HepG2 (cell line): ENCODE measurements around the gene CDC6. TPM values are rescaled to one million over a fixed set of nuclear protein-coding genes. Genes with fewer than 3 reads are reported as not detected.
A peak's percentile ranks its signal among the peaks of the same experiment; 100 is the strongest.

Experiments
- ATAC-seq: fragments of 200-7000 bp; cut with Tn5 transposase; 3 replicates; pipeline ENCODE4 v1.9.1; 2020; ENCODE audit warnings: mild to moderate bottlenecking, moderate library complexity
- BruUV-seq: library from RNA; stranded (reverse); fragments of 400-500 nt; replicated peaks from 2 replicates; lab custom pipeline; 2021; lab: Mats Ljungman, UMichigan
- CTCF ChIA-PET: fragments of 300-600 bp; formaldehyde crosslinking; extraction: SDS; loops from one replicate; lab custom pipeline; 2021; ENCODE audit warnings: low total read pairs, inconsistent platforms, low intra/inter-chr PET ratio; lab: Yijun Ruan, JAX
- POLR2A ChIA-PET: fragments of 350-600 bp; sonication (Branson Sonifier 250); formaldehyde crosslinking; loops from one replicate; lab custom pipeline; 2020; ENCODE audit warnings: antibody characterized with exemption, inconsistent platforms; lab: Yijun Ruan, JAX
- DNase-seq: peaks from one replicate; pipeline ENCODE4 v3.0.0-alpha.2; 2015; ENCODE audit warnings: low spot score
- FAIRE-seq: peaks from 3 replicates; lab custom pipeline; 2011; peaks lifted over from hg19 to GRCh38; lab: Jason Lieb, UNC
- H2AFZ ChIP-seq: one replicate; pipeline ENCODE4 v1.6.1; 2011; ENCODE audit warnings: low read length, inconsistent platforms
- H3K27ac ChIP-seq: fragments of 300-600 bp; 3 replicates; pipeline ENCODE4 v1.8.0; 2011; ENCODE audit warnings: mixed run types, mild to moderate bottlenecking, mixed read lengths, low read length, inconsistent platforms; ENCODE audit not compliant: insufficient read depth; ENCODE audit errors: extremely low read length
- H3K27me3 ChIP-seq, 2 experiments: fragments of 200-600 bp in 1 of 2; 2 replicates in 1 of 2; 3 replicates in 1 of 2; pipeline versions ENCODE4 v1.6.0 to v1.8.0; 2011; ENCODE audit warnings: low read length in 2 of 2, mild to moderate bottlenecking in 2 of 2, moderate library complexity in 2 of 2, inconsistent platforms in 1 of 2; ENCODE audit not compliant: insufficient read depth in 2 of 2, control insufficient read depth in 1 of 2
- H3K36me3 ChIP-seq, 2 experiments: fragments of 200-600 bp in 1 of 2; replicated peaks in 1 of 2; 2 replicates in 1 of 2; 3 replicates in 1 of 2; pipeline versions ENCODE4 v1.5.1 to v1.8.0; 2011; ENCODE audit warnings: low read length in 2 of 2, inconsistent platforms in 1 of 2; ENCODE audit not compliant: insufficient read depth in 2 of 2, control insufficient read depth in 1 of 2
- H3K4me1 ChIP-seq: 2 replicates; pipeline ENCODE4 v1.5.1; 2012; ENCODE audit warnings: low read length, inconsistent platforms; ENCODE audit not compliant: insufficient read depth
- H3K4me2 ChIP-seq: 2 replicates; pipeline ENCODE4 v1.6.0; 2011; ENCODE audit warnings: low read depth, low read length, inconsistent platforms
- H3K4me3 ChIP-seq, 3 experiments: fragments of 200-600 bp in 1 of 3; sonication (generic), shearing (Covaris generic) in 1 of 3; replicated peaks in 1 of 3; 2 replicates each; pipeline ENCODE4 v1.5.1; 2011 to 2016; ENCODE audit warnings: low read length in 3 of 3, inconsistent platforms in 2 of 3, low read depth in 2 of 3, mild to moderate bottlenecking in 2 of 3, control low read depth in 1 of 3, mixed read lengths in 1 of 3; ENCODE audit not compliant: insufficient read depth in 1 of 3
- H3K79me2 ChIP-seq: one replicate; pipeline ENCODE4 v1.6.1; 2011; ENCODE audit warnings: low read length, inconsistent platforms; ENCODE audit not compliant: insufficient read depth
- H3K9ac ChIP-seq: 2 replicates; pipeline ENCODE4 v1.6.0; 2011; ENCODE audit warnings: mild to moderate bottlenecking, low read depth, low read length, inconsistent platforms; ENCODE audit not compliant: insufficient read depth
- H3K9me3 ChIP-seq: 2 replicates; pipeline ENCODE4 v1.5.1; 2012; ENCODE audit warnings: mild to moderate bottlenecking, low read length
- H4K20me1 ChIP-seq: 2 replicates; pipeline ENCODE4 v1.6.0; 2011; ENCODE audit warnings: inconsistent platforms, mild to moderate bottlenecking, low read length, moderate library complexity; ENCODE audit not compliant: insufficient read depth
- HOXA9 ChIP-seq: sonication (generic); formaldehyde crosslinking; IDR thresholded peaks from 2 replicates; pipeline ENCODE4 v1.8.1; 2022; ENCODE audit warnings: missing genetic modification reagents, mild to moderate bottlenecking, moderate library complexity, borderline replicate concordance
- MTA1 ChIP-seq: sonication (generic); formaldehyde crosslinking; IDR thresholded peaks from 2 replicates; pipeline ENCODE4 v1.4.0; 2020; ENCODE audit warnings: missing genetic modification reagents, mild to moderate bottlenecking, borderline replicate concordance
- NFE2L1 ChIP-seq: sonication (generic); formaldehyde crosslinking; IDR thresholded peaks from 2 replicates; pipeline ENCODE4 v1.4.0; 2020; ENCODE audit warnings: missing genetic modification reagents, mild to moderate bottlenecking, borderline replicate concordance
- NR1H2 ChIP-seq: sonication (generic); formaldehyde crosslinking; IDR thresholded peaks from 2 replicates; pipeline ENCODE4 v1.8.1; 2022; ENCODE audit warnings: low read depth, missing genetic modification reagents, borderline replicate concordance
- NR2F2 ChIP-seq: IDR thresholded peaks from 2 replicates; pipeline ENCODE4 v1.6.1; 2012; ENCODE audit warnings: low read depth, inconsistent platforms, borderline replicate concordance
- RXRB ChIP-seq: IDR thresholded peaks from 2 replicates; pipeline ENCODE4 v1.6.1; 2016; ENCODE audit warnings: borderline replicate concordance, missing genetic modification reagents, missing compliant biosample characterization
- SAP130 ChIP-seq: IDR thresholded peaks from 2 replicates; pipeline ENCODE4 v1.6.1; 2016; ENCODE audit warnings: low read depth
- TOPORS ChIP-seq: sonication (generic); formaldehyde crosslinking; IDR thresholded peaks from 2 replicates; pipeline ENCODE4 v1.8.0; 2023; ENCODE audit warnings: mild to moderate bottlenecking, missing genetic modification reagents
- ZFP36 ChIP-seq: fragments of 150-350 bp; IDR thresholded peaks from 2 replicates; pipeline ENCODE4 v1.6.1; 2018; ENCODE audit warnings: borderline replicate concordance, low read length, low read depth; ENCODE audit not compliant: partially characterized antibody
- ZMYM3 ChIP-seq: sonication (generic); formaldehyde crosslinking; IDR thresholded peaks from 2 replicates; pipeline ENCODE4 v1.5.1; 2020; ENCODE audit warnings: mild to moderate bottlenecking, missing genetic modification reagents
- ZNF20 ChIP-seq: sonication (generic); formaldehyde crosslinking; IDR thresholded peaks from 2 replicates; pipeline ENCODE4 v1.4.0; 2020; ENCODE audit warnings: mild to moderate bottlenecking, moderate library complexity, missing genetic modification reagents
- ZNF572 ChIP-seq: sonication (generic); formaldehyde crosslinking; IDR thresholded peaks from 2 replicates; pipeline ENCODE4 v1.5.1; 2020; ENCODE audit warnings: mild to moderate bottlenecking, missing genetic modification reagents
- ZNF597 ChIP-seq: sonication (generic); formaldehyde crosslinking; IDR thresholded peaks from 2 replicates; pipeline ENCODE4 v1.5.0; 2020; ENCODE audit warnings: missing genetic modification reagents
- ZNF839 ChIP-seq: sonication (generic); formaldehyde crosslinking; IDR thresholded peaks from 2 replicates; pipeline ENCODE4 v1.4.0; 2020; ENCODE audit warnings: missing genetic modification reagents, mild to moderate bottlenecking, borderline replicate concordance
- ZNF878 ChIP-seq: sonication (generic); formaldehyde crosslinking; IDR thresholded peaks from 2 replicates; pipeline ENCODE4 v1.8.1; 2023; ENCODE audit warnings: mild to moderate bottlenecking, missing genetic modification reagents, moderate library complexity
- WGBS: methylation state at CpG from one replicate; pipeline ENCODE4 v1.1.6; 2017; ENCODE audit warnings: low lambda C conversion rate; 5-methylcytosine and 5-hydroxymethylcytosine counted together
- in situ Hi-C: cut with HindIII; loops from 2 replicates; pipeline ENCODE4 v1.10.0; 2017; ENCODE audit warnings: low pct_unique_long_range_greater_than_20kb; ENCODE audit not compliant: extremely low pct_ligation_motif_present
- intact Hi-C: fragments of 100-400 bp; cut with micrococcal nuclease; formaldehyde crosslinking; loops from one replicate; pipeline ENCODE4 v1.10.0; 2022; ENCODE audit not compliant: unreplicated experiment
- polyA plus RNA-seq, 8 experiments: library from polyadenylated mRNA; depleted of rRNA in 3 of 8; stranded (reverse) in 7 of 8; unstranded in 1 of 8; fragments of >200 nt; fragmentation: Illumina TruSeq in 4 of 8; extraction: Trizol in 4 of 8; gene quantifications; 2 replicates each; pipeline versions ENCODE4 v1.2.1 to v1.2.3, GENCODE V29; 2011 to 2016; ENCODE audit warnings: low read depth in 4 of 8, missing spikeins in 1 of 8, mixed read lengths in 1 of 8; ENCODE audit not compliant: insufficient read depth in 1 of 8
- total RNA-seq, 5 experiments: library from RNA; depleted of rRNA; stranded (reverse); fragments of >200 nt; fragmentation: Illumina TruSeq; extraction: Trizol; gene quantifications; 2 replicates each; pipeline ENCODE4 v1.2.3, GENCODE V29; 2016; ENCODE audit warnings: low read depth in 1 of 5
- TF ChIP-seq, protein P1 (sequence below): sonication (generic); formaldehyde crosslinking; IDR thresholded peaks from 2 replicates; pipeline ENCODE4 v1.5.0; 2020; ENCODE audit warnings: mild to moderate bottlenecking, missing genetic modification reagents, borderline replicate concordance
- TF ChIP-seq, protein P2 (sequence below): sonication (generic); formaldehyde crosslinking; IDR thresholded peaks from 2 replicates; pipeline ENCODE4 v1.5.1; 2020; ENCODE audit warnings: missing genetic modification reagents, mild to moderate bottlenecking, borderline replicate concordance

CDC6 gene
- total and polyA plus RNA-seq, 2 of the 13 experiments (the other 11 are each of a cell fraction or from before 2014, with no cell fraction given), result 17.4 to 114 TPM

DNA sequence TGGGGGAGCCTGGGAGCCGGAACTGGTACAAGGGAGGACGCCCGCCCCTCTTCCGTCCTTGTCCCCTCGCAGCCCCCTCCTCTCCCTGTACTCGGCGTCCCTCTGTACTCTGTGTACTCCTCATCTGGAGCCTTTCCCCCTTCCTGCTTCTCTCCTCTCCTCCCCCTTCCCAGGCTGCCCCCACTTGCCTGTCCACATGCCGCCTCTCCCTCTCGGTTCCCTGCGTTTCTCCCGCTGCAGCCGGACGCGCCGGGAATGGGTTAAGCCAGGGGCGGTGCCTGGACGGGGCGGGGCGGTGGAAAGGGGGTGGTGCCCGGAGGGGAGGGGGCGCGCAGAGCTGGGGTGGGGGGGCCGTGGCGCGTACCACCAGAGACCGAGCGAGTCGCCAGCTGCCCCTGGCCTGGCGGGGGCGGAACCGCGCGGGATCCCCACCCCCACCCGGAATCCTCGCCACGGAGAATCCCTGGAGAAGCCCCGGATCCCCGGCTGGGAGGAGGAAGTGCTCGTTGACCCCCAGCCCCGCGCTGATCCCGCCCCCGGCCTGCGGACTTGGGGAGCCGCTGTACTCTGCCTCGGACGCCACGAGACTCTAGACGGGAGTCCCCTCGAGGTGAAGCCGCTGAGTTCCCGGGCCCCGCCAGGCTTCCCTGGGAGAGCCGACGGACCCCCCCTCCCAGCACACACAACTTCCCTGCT lies 54.3 kb downstream of the CDC6 start:
- ChIA-PET POLR2A (interaction anchor here (0.6 to 6.6 kb wide), 6 partner anchors 10 to 32 kb away, joined by 3 to 48 read pairs (median 14); partner anchors contain the start of gene RARA), CTCF (interaction anchor here (1.1 kb wide), 1 partner anchor 39 kb away, joined by 4 read pairs; no protein-coding TSS in a partner anchor)
- intact Hi-C loops (no loop called here), in situ Hi-C loops (no loop called here)
- Histone ChIP-seq H3K9ac (peak overlapping the region; percentile 76), H3K4me3 (peak overlapping the region; percentile 79 to 88 (median 84)), H3K79me2 (peaks cover 29% of the 10 kb centered on the region), H4K20me1 (peaks cover 16% of the 10 kb centered on the region), H3K9me3 (no peaks in the 10 kb centered on the region), H2AFZ (no peak overlapping the region), H3K4me1 (peaks cover 53% of the 10 kb centered on the region), H3K27ac (peak overlapping the region; percentile 64), H3K4me2 (peak overlapping the region; percentile 94), H3K27me3 (no peaks in the 10 kb centered on the region), H3K36me3 (no peaks in the 10 kb centered on the region; a peak in 1 of 5 replicates)
- FAIRE-seq (no peak), ATAC-seq (peak; percentile 56), DNase-seq (peak; percentile 64)
- BruUV-seq, result no TSS peak
- under 1% methylated on average over 25 of the region's 55 CpGs for WGBS
- TF ChIP-seq ZNF878 (CRISPR knock-in tag) (no peak), ZNF597 (CRISPR knock-in tag) (no peak), NFE2L1 (CRISPR knock-in tag) (no peak), RXRB (CRISPR knock-in tag) (peak; percentile 30; the same call in 1 of the 2 replicates), NR1H2 (0 out of 2 replicates have a peak, but pooled peaks have one; percentile 3), HOXA9 (0 out of 2 replicates have a peak, but pooled peaks have one; percentile 12), ZNF20 (no peak), TOPORS (CRISPR knock-in tag) (0 out of 2 replicates have a peak, but pooled peaks have one; percentile 53), ZNF572 (CRISPR knock-in tag) (peak; percentile 70; the same call in 1 of the 2 replicates), NR2F2 (no peak), ZMYM3 (peak; percentile 60; the same call in 1 of the 2 replicates), ZNF839 (peak; percentile 66; the same call in 1 of the 2 replicates), SAP130 (CRISPR knock-in tag) (peak; percentile 77), ZFP36 (no peak), MTA1 (0 out of 2 replicates have a peak, but pooled peaks have one; percentile 5)
- TF ChIP-seq, protein P1, sequence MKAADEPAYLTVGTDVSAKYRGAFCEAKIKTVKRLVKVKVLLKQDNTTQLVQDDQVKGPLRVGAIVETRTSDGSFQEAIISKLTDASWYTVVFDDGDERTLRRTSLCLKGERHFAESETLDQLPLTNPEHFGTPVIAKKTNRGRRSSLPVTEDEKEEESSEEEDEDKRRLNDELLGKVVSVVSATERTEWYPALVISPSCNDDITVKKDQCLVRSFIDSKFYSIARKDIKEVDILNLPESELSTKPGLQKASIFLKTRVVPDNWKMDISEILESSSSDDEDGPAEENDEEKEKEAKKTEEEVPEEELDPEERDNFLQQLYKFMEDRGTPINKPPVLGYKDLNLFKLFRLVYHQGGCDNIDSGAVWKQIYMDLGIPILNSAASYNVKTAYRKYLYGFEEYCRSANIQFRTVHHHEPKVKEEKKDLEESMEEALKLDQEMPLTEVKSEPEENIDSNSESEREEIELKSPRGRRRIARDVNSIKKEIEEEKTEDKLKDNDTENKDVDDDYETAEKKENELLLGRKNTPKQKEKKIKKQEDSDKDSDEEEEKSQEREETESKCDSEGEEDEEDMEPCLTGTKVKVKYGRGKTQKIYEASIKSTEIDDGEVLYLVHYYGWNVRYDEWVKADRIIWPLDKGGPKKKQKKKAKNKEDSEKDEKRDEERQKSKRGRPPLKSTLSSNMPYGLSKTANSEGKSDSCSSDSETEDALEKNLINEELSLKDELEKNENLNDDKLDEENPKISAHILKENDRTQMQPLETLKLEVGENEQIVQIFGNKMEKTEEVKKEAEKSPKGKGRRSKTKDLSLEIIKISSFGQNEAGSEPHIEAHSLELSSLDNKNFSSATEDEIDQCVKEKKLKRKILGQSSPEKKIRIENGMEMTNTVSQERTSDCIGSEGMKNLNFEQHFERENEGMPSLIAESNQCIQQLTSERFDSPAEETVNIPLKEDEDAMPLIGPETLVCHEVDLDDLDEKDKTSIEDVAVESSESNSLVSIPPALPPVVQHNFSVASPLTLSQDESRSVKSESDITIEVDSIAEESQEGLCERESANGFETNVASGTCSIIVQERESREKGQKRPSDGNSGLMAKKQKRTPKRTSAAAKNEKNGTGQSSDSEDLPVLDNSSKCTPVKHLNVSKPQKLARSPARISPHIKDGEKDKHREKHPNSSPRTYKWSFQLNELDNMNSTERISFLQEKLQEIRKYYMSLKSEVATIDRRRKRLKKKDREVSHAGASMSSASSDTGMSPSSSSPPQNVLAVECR (CRISPR knock-in tag), result peak; percentile 73
- TF ChIP-seq, protein P2, sequence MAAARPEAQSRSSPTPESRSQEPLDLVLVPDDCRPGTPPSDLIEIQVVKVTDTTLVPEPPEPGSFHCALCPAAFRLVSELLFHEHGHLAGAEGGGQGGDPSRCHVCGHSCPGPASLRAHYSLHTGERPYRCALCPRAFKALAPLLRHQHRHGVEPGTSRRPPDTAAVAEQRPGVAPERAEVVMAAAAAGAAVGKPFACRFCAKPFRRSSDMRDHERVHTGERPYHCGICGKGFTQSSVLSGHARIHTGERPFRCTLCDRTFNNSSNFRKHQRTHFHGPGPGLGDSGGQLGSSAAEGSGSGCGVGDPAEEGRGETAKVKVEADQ (CRISPR knock-in tag), result no peak
